ENCODE data around the gene CASZ1. TPM values are rescaled to one million over a fixed set of nuclear protein-coding genes. Genes with fewer than 3 reads are reported as not detected.

Gene CASZ1
- total and polyA plus RNA-seq, 10 of the 15 experiments (the other 5 are each of a cell fraction or from before 2014, with no cell fraction given): 0.52 to 9.8 (median 3.7) TPM

DNA sequence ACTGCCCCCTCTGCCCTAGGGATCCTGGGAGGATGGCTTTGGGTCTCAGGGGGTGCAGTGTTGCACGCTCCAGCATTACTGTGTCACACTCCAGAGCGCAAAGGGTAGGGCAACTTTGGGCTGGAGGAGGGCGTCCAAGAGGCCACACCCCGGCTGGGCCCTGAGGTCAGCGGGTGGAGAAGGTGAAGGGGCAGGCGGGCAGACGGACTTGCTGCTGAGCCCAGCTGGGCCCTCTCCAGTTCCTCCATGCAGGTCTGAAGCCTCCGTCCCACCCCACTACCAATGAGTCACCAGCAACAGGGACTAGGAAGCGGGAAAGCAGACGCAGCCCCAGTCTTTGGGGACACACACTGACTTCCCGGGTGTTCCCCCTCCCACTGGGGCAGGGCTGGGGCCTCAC lies 116.0 kb downstream of the CASZ1 start:
- FAIRE-seq (no peak), ATAC-seq (no peak), DNase-seq (ENCODE audit: low read depth, low spot score) (no peak)
- no peak overlapping the region for H2AFZ ChIP-seq (ENCODE audit: control insufficient read depth, low read depth, low read length)
- H3K27me3 ChIP-seq (replicated peaks in 1 of 2; ENCODE audit: control insufficient read depth in 2 of 2, insufficient read depth in 2 of 2, low read length in 1 of 2): no peaks in the 10 kb centered on the region
- in situ Hi-C loops (cut with MboI) (no loop called here), intact Hi-C loops (cut with micrococcal nuclease; ENCODE audit: unreplicated experiment) (no loop called here)
- no peak overlapping the region for H3K9ac ChIP-seq (ENCODE audit: control insufficient read depth, insufficient read depth, low read length)
- ChIA-PET RAD21 (ENCODE audit: unreplicated experiment) (no interaction called here), POLR2A (no interaction called here), CTCF (no interaction called here), SMC1A (ENCODE audit: uncharacterized antibody, unreplicated experiment) (no interaction called here)
- WGBS (ENCODE audit: insufficient coverage, insufficient replicate concordance, low lambda C conversion rate, missing lambda C conversion rate): 83% methylated on average over 11 of the region's 11 CpGs
- no peak overlapping the region for H3K4me2 ChIP-seq (ENCODE audit: control insufficient read depth, insufficient read depth)
- H3K79me2 ChIP-seq (ENCODE audit: control insufficient read depth, insufficient read depth, low read length): no peaks in the 10 kb centered on the region
- H3K4me1 ChIP-seq (ENCODE audit: control insufficient read depth, insufficient read depth, low read length): no peaks in the 10 kb centered on the region
- H3K4me3 ChIP-seq: no peak overlapping the region
- no TSS peak for BruUV-seq (replicated peaks)
- no peaks in the 10 kb centered on the region; a peak in 1 of 4 replicates for H3K36me3 ChIP-seq (ENCODE audit: control insufficient read depth in 2 of 2, insufficient read depth in 2 of 2, low read length in 1 of 2)
- no peak overlapping the region for H3K27ac ChIP-seq (ENCODE audit: control insufficient read depth, insufficient read depth)
- no peak for TF ChIP-seq SREBF1 (IDR thresholded peaks at IDR 0.05; ENCODE audit: low read length)
- no peak for TF ChIP-seq ZNF622 (IDR thresholded peaks at IDR 0.05)
- TF ChIP-seq, protein P1, sequence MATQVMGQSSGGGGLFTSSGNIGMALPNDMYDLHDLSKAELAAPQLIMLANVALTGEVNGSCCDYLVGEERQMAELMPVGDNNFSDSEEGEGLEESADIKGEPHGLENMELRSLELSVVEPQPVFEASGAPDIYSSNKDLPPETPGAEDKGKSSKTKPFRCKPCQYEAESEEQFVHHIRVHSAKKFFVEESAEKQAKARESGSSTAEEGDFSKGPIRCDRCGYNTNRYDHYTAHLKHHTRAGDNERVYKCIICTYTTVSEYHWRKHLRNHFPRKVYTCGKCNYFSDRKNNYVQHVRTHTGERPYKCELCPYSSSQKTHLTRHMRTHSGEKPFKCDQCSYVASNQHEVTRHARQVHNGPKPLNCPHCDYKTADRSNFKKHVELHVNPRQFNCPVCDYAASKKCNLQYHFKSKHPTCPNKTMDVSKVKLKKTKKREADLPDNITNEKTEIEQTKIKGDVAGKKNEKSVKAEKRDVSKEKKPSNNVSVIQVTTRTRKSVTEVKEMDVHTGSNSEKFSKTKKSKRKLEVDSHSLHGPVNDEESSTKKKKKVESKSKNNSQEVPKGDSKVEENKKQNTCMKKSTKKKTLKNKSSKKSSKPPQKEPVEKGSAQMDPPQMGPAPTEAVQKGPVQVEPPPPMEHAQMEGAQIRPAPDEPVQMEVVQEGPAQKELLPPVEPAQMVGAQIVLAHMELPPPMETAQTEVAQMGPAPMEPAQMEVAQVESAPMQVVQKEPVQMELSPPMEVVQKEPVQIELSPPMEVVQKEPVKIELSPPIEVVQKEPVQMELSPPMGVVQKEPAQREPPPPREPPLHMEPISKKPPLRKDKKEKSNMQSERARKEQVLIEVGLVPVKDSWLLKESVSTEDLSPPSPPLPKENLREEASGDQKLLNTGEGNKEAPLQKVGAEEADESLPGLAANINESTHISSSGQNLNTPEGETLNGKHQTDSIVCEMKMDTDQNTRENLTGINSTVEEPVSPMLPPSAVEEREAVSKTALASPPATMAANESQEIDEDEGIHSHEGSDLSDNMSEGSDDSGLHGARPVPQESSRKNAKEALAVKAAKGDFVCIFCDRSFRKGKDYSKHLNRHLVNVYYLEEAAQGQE (IDR thresholded peaks at IDR 0.05; ENCODE audit: low read depth, low read length): no peak
- no peak for TF ChIP-seq SP1 (IDR thresholded peaks at IDR 0.05; ENCODE audit: low read depth, low read length)
- TF ChIP-seq ZSCAN29 (IDR thresholded peaks at IDR 0.05): no peak
- TF ChIP-seq USF2 (IDR thresholded peaks at IDR 0.05; ENCODE audit: borderline replicate concordance, low read depth, low read length): no peak
- no peak for TF ChIP-seq CREM (IDR thresholded peaks at IDR 0.05; ENCODE audit: low read depth)
- no peak for TF ChIP-seq GATAD2B (conservative IDR thresholded peaks at IDR 0.05; ENCODE audit: low read depth)
- no peak for TF ChIP-seq CREB1 (IDR thresholded peaks at IDR 0.05; ENCODE audit: low read depth)
- no peak for TF ChIP-seq BACH1 (IDR thresholded peaks at IDR 0.05; ENCODE audit: borderline replicate concordance)
- TF ChIP-seq, protein P2, sequence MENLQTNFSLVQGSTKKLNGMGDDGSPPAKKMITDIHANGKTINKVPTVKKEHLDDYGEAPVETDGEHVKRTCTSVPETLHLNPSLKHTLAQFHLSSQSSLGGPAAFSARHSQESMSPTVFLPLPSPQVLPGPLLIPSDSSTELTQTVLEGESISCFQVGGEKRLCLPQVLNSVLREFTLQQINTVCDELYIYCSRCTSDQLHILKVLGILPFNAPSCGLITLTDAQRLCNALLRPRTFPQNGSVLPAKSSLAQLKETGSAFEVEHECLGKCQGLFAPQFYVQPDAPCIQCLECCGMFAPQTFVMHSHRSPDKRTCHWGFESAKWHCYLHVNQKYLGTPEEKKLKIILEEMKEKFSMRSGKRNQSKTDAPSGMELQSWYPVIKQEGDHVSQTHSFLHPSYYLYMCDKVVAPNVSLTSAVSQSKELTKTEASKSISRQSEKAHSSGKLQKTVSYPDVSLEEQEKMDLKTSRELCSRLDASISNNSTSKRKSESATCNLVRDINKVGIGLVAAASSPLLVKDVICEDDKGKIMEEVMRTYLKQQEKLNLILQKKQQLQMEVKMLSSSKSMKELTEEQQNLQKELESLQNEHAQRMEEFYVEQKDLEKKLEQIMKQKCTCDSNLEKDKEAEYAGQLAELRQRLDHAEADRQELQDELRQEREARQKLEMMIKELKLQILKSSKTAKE (IDR thresholded peaks at IDR 0.05; ENCODE audit: low read depth, poor library complexity, severe bottlenecking): no peak
- peaks cover 6% of the 10 kb centered on the region for H4K20me1 ChIP-seq (ENCODE audit: control insufficient read depth, insufficient read depth)
- H3K9me3 ChIP-seq (replicated peaks; ENCODE audit: control insufficient read depth, insufficient read depth, low read length): no peaks in the 10 kb centered on the region
